Endothelial cell of umbilical vein (primary cell): ENCODE results near the gene WRAP53. TPM values are rescaled to one million over a fixed set of nuclear protein-coding genes. Genes with fewer than 3 reads are reported as not detected.

Experiments used
- BruUV-seq: library from RNA; stranded (reverse); fragments of 400-500 nt; replicated peaks from 2 replicates; lab custom pipeline; 2021; lab: Mats Ljungman, UMichigan
- CTCF ChIA-PET: fragments of 300-600, 350-600 bp; sonication (Branson Sonifier 250); formaldehyde crosslinking; loops from one replicate; lab custom pipeline; 2021; ENCODE audit warnings: antibody characterized with exemption, inconsistent platforms; lab: Charles Lee
- POLR2A ChIA-PET: fragments of 300-600, 350-600 bp; sonication (Branson Sonifier 250); formaldehyde crosslinking; loops from one replicate; lab custom pipeline; 2021; ENCODE audit warnings: antibody characterized with exemption, inconsistent platforms; lab: Charles Lee
- DNase-seq: peaks from one replicate; pipeline ENCODE4 v3.0.0-alpha.2; 2011; ENCODE audit warnings: low read depth, low spot score
- FAIRE-seq: peaks from 2 replicates; lab custom pipeline; 2011; peaks lifted over from hg19 to GRCh38; lab: Jason Lieb, UNC
- H2AFZ ChIP-seq: 2 replicates; pipeline ENCODE4 v1.6.0; 2012; ENCODE audit warnings: low read depth, low read length, control low read depth, inconsistent platforms
- H3K27ac ChIP-seq: 2 replicates; pipeline ENCODE4 v1.5.1; 2011; ENCODE audit warnings: low read depth, mild to moderate bottlenecking, control low read depth, low read length, moderate library complexity; ENCODE audit not compliant: insufficient read depth
- H3K27me3 ChIP-seq, 2 experiments: 2 replicates each; pipeline versions ENCODE4 v1.6.0 to v1.6.1; 2011; ENCODE audit warnings: low read length in 2 of 2, mixed read lengths in 1 of 2; ENCODE audit not compliant: control insufficient read depth in 2 of 2, insufficient read depth in 2 of 2
- H3K36me3 ChIP-seq, 2 experiments: 2 replicates in 1 of 2; 3 replicates in 1 of 2; pipeline ENCODE4 v1.5.1; 2011; ENCODE audit warnings: low read length in 2 of 2, mild to moderate bottlenecking in 1 of 2, moderate library complexity in 1 of 2; ENCODE audit not compliant: control insufficient read depth in 2 of 2, insufficient read depth in 2 of 2; ENCODE audit errors: extremely low read depth in 1 of 2
- H3K4me1 ChIP-seq: 3 replicates; pipeline ENCODE4 v1.5.1; 2011; ENCODE audit warnings: mild to moderate bottlenecking, low read length; ENCODE audit not compliant: control insufficient read depth, insufficient read depth; ENCODE audit errors: extremely low read depth
- H3K4me2 ChIP-seq: 2 replicates; pipeline ENCODE4 v1.6.1; 2011; ENCODE audit warnings: low read length, control low read depth, mixed read lengths; ENCODE audit not compliant: insufficient read depth
- H3K4me3 ChIP-seq, 3 experiments: fragments of 200-600 bp in 1 of 3; sonication (generic), shearing (Covaris generic) in 1 of 3; replicated peaks in 1 of 3; 2 replicates each; pipeline ENCODE4 v1.5.1; 2011 to 2016; ENCODE audit warnings: control low read depth in 3 of 3, low read length in 3 of 3, mild to moderate bottlenecking in 2 of 3, inconsistent platforms in 1 of 3, low read depth in 1 of 3, moderate library complexity in 1 of 3; ENCODE audit not compliant: insufficient read depth in 1 of 3
- H3K79me2 ChIP-seq: 2 replicates; pipeline ENCODE4 v1.6.0; 2012; ENCODE audit warnings: low read length, inconsistent platforms; ENCODE audit not compliant: control insufficient read depth, insufficient read depth
- H3K9ac ChIP-seq: replicated peaks from 2 replicates; pipeline ENCODE3; 2011; ENCODE audit warnings: low read length, control low read depth; ENCODE audit not compliant: insufficient read depth; ENCODE audit errors: extremely low read depth
- H3K9me1 ChIP-seq: replicated peaks from 3 replicates; pipeline ENCODE4 v1.6.0; 2011; ENCODE audit warnings: mild to moderate bottlenecking, low read length; ENCODE audit not compliant: control insufficient read depth, insufficient read depth; ENCODE audit errors: extremely low read depth
- H3K9me3 ChIP-seq: replicated peaks from 2 replicates; pipeline ENCODE4 v1.5.1; 2012; ENCODE audit warnings: low read length, inconsistent platforms; ENCODE audit not compliant: control insufficient read depth, insufficient read depth
- H4K20me1 ChIP-seq: replicated peaks from 2 replicates; pipeline ENCODE3; 2011; ENCODE audit warnings: mild to moderate bottlenecking, low read length; ENCODE audit not compliant: control insufficient read depth, insufficient read depth; ENCODE audit errors: extremely low read depth
- EZH2 ChIP-seq: IDR thresholded peaks from 2 replicates; pipeline ENCODE4 v1.6.1; 2012; ENCODE audit warnings: borderline replicate concordance, low read depth, mild to moderate bottlenecking, moderate library complexity, low read length, inconsistent platforms; ENCODE audit not compliant: severe bottlenecking
- FOS ChIP-seq: IDR thresholded peaks from 2 replicates; pipeline ENCODE4 v1.6.1; 2011; ENCODE audit warnings: mild to moderate bottlenecking, low read length, moderate library complexity, borderline replicate concordance; ENCODE audit not compliant: insufficient read depth
- GATA2 ChIP-seq: IDR thresholded peaks from 2 replicates; pipeline ENCODE4 v1.7.0; 2011; ENCODE audit warnings: low read depth, mild to moderate bottlenecking, moderate library complexity, mixed read lengths, low read length; ENCODE audit not compliant: insufficient read length, insufficient read depth
- JUN ChIP-seq: IDR thresholded peaks from 2 replicates; pipeline ENCODE4 v1.6.1; 2011; ENCODE audit warnings: borderline replicate concordance, low read depth; ENCODE audit not compliant: insufficient read length, insufficient read depth
- MYC ChIP-seq: IDR thresholded peaks from one replicate; pipeline ENCODE4 v1.6.1; 2011; ENCODE audit warnings: mild to moderate bottlenecking, low read depth, low read length
- POLR2A ChIP-seq: IDR thresholded peaks from 2 replicates; pipeline ENCODE4 v1.6.1; 2012; ENCODE audit warnings: low read depth, mild to moderate bottlenecking, control low read depth, low read length
- POLR2AphosphoS5 ChIP-seq: IDR thresholded peaks from 2 replicates; pipeline ENCODE4 v1.6.1; 2012; ENCODE audit warnings: low read depth, mild to moderate bottlenecking, control low read depth, low read length, moderate library complexity; ENCODE audit not compliant: insufficient read depth
- dilution Hi-C: fragments of 300-500 bp; cut with MboI; formaldehyde crosslinking; loops from one replicate; pipeline ENCODE4 v1.15.0; 2019; ENCODE audit warnings: low sequenced_read_pairs; ENCODE audit not compliant: extremely low pct_ligation_motif_present
- intact Hi-C: fragments of 100-400 bp; cut with micrococcal nuclease; formaldehyde crosslinking; loops from one replicate; pipeline ENCODE4 v1.10.0; 2022
- polyA plus RNA-seq, 4 experiments: library from polyadenylated mRNA; depleted of rRNA in 3 of 4; stranded (reverse) in 3 of 4; unstranded in 1 of 4; fragments of >200 nt; gene quantifications; 2 replicates each; pipeline versions ENCODE4 v1.2.1 to v1.2.3, GENCODE V29; 2011 to 2012; ENCODE audit warnings: missing spikeins in 1 of 4
- total RNA-seq: library from RNA; stranded (reverse); gene quantifications from 2 replicates; pipeline ENCODE4 v1.2.3, GENCODE V29; 2021
- TF ChIP-seq, protein P1 (sequence below), 2 donors: IDR thresholded peaks; 1 replicate in 1 of 2; 2 replicates in 1 of 2; pipeline ENCODE4 v1.5.1; 2011; ENCODE audit warnings: low read length in 2 of 2, mild to moderate bottlenecking in 2 of 2, moderate library complexity in 2 of 2, control low read depth in 1 of 2, inconsistent platforms in 1 of 2, low read depth in 1 of 2; ENCODE audit not compliant: insufficient read depth in 1 of 2; ENCODE audit errors: extremely low read depth in 1 of 2
- TF ChIP-seq, protein P2 (sequence below): IDR thresholded peaks from 2 replicates; pipeline ENCODE4 v1.6.1; 2011; ENCODE audit not compliant: insufficient read depth, insufficient read length

WRAP53 gene
- total and polyA plus RNA-seq, 2 donors (not counting 3 experiments of a cell fraction or from before 2014, with no cell fraction given) = 17.9 to 28.0 TPM

DNA sequence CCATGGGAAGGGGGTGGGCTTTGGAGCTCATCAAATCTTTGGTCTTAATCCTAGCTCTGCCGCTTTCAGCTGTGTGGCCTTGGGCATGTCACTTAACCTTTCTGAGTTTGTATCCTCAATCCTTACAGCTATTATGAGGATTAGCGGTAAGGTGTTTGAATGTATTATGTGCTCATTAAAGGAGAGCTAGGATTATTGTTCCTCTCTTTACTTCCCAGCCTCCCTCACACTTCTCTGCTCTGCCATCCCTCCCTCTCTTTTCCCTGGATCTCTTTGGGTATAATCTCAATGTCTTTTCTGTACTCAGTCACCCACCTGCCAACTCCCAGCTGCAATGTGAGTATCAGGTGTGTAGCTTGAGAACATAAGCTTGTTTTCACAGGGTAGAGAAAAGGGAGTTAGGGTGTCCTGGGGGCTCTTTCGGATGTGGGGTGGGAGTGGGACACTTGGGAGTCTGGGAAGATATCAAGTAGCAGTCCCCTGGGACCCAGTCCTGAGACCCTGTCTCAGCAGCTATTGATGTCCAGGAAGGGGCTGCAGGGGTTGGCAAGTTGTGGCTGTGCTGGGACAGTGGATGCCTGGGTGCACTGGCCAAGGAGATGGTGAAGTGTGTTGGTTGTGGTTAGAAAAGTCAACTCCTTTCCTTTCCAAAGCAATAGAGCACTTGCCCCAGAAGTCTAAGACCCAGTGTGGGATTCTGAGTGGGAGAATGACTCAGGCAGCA lies 18.5 kb downstream of the WRAP53 start:
- FAIRE-seq (no peak), DNase-seq (no peak)
- no peaks in the 10 kb centered on the region for H3K79me2 ChIP-seq
- dilution Hi-C loops = no loop called here
- TF ChIP-seq POLR2A (no peak), FOS (no peak), JUN (no peak), MYC (no peak), EZH2 (no peak), POLR2AphosphoS5 (no peak), GATA2 (no peak)
- TF ChIP-seq, protein P1, sequence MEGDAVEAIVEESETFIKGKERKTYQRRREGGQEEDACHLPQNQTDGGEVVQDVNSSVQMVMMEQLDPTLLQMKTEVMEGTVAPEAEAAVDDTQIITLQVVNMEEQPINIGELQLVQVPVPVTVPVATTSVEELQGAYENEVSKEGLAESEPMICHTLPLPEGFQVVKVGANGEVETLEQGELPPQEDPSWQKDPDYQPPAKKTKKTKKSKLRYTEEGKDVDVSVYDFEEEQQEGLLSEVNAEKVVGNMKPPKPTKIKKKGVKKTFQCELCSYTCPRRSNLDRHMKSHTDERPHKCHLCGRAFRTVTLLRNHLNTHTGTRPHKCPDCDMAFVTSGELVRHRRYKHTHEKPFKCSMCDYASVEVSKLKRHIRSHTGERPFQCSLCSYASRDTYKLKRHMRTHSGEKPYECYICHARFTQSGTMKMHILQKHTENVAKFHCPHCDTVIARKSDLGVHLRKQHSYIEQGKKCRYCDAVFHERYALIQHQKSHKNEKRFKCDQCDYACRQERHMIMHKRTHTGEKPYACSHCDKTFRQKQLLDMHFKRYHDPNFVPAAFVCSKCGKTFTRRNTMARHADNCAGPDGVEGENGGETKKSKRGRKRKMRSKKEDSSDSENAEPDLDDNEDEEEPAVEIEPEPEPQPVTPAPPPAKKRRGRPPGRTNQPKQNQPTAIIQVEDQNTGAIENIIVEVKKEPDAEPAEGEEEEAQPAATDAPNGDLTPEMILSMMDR (IDR thresholded peaks at IDR 0.05; ENCODE audit: extremely low read depth in 1 of 2, insufficient read depth in 1 of 2, low read depth in 1 of 2, low read length in 2 of 2) = no peak
- TF ChIP-seq, protein P2, sequence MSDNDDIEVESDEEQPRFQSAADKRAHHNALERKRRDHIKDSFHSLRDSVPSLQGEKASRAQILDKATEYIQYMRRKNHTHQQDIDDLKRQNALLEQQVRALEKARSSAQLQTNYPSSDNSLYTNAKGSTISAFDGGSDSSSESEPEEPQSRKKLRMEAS = no peak
- no peaks in the 10 kb centered on the region for H3K9me1 ChIP-seq
- peaks cover 6% of the 10 kb centered on the region for H3K4me1 ChIP-seq
- no peaks in the 10 kb centered on the region for H3K9me3 ChIP-seq
- no TSS peak for BruUV-seq
- peaks cover 35% of the 10 kb centered on the region in 2 experiments for H3K27me3 ChIP-seq
- H4K20me1 ChIP-seq = no peaks in the 10 kb centered on the region
- H3K36me3 ChIP-seq = peaks cover 0 to 5% of the 10 kb centered on the region in 2 experiments
- POLR2A ChIA-PET = no interaction called here
- CTCF ChIA-PET = interaction anchor here (2.3 to 5.1 kb wide), 2 partner anchors 9 to 19 kb away, joined by 11 to 45 read pairs; partner anchors contain the start of genes DNAH2, TP53 and WRAP53
- H3K27ac ChIP-seq = no peak overlapping the region
- no peak overlapping the region for H3K9ac ChIP-seq
- no peak overlapping the region for H2AFZ ChIP-seq
- intact Hi-C loops = no loop called here
- no peak overlapping the region for H3K4me3 ChIP-seq
- H3K4me2 ChIP-seq = no peak overlapping the region
